ENCODE measurements around the gene HSD11B1L. TPM values are rescaled to one million over a fixed set of nuclear protein-coding genes. Genes with fewer than 3 reads are reported as not detected.

HSD11B1L gene
- total and polyA plus RNA-seq, 2 donors (not counting 1 experiment from before 2014, with no cell fraction given), result 1.8 to 4.6 TPM

- Mint-ChIP-seq H3K9me3 (ENCODE audit: insufficient read depth) (no peaks in the 10 kb centered on the region), H3K4me1 (peaks cover 27% of the 10 kb centered on the region), H3K27me3 (no peaks in the 10 kb centered on the region), H3K27ac (peak overlapping the region; percentile 90), H3K4me3 (peak overlapping the region; percentile 95)
- Histone ChIP-seq H2AFZ (ENCODE audit: insufficient read depth, low read depth, low read length, poor library complexity, severe bottlenecking) (no peak overlapping the region), H3K4me2 (replicated peaks; ENCODE audit: low read depth, low read length, poor library complexity, severe bottlenecking) (peak overlapping the region; percentile 94), H4K20me1 (ENCODE audit: control insufficient read depth, insufficient read depth, low read length, poor library complexity, severe bottlenecking) (peaks cover 30% of the 10 kb centered on the region), H3K4me1 (ENCODE audit: control insufficient read depth in 2 of 2, insufficient read depth in 2 of 2, low read length in 2 of 2) (peaks cover 12 to 26% of the 10 kb centered on the region in 2 donors), H3K27ac (ENCODE audit: low read length in 2 of 2) (peak overlapping the region in 1 of 2 donors; percentile 98), H3K36me3 (replicated peaks in 1 of 2; ENCODE audit: control extremely low read depth in 1 of 2, control insufficient read depth in 1 of 2, extremely low read depth in 1 of 2, insufficient read depth in 2 of 2, low read length in 1 of 2) (peaks cover 0 to 9% of the 10 kb centered on the region in 2 experiments), H3K27me3 (replicated peaks in 1 of 4; ENCODE audit: control extremely low read depth in 1 of 4, control insufficient read depth in 3 of 4, insufficient read depth in 4 of 4, low read length in 3 of 4) (no peaks in the 10 kb centered on the region), H3K4me3 (ENCODE audit: control extremely low read depth in 1 of 5, extremely low read depth in 1 of 5, insufficient read depth in 1 of 5, low read depth in 2 of 5, low read length in 4 of 5) (peak overlapping the region; percentile 72 to 95 (median 84)), H3K9me3 (ENCODE audit: control extremely low read depth in 1 of 3, control insufficient read depth in 2 of 3, insufficient read depth in 1 of 3, low read length in 2 of 3) (peaks cover 0 to 8% (median 0%) of the 10 kb centered on the region in 3 donors), H3K9ac (ENCODE audit: low read length) (peak overlapping the region; percentile 92), H3K79me2 (ENCODE audit: control insufficient read depth, insufficient read depth, low read length) (peaks cover 47% of the 10 kb centered on the region)
- 37% methylated on average over 9 of the region's 11 CpGs for WGBS (ENCODE audit: insufficient coverage)
- no peak for TF ChIP-seq EZH2 (IDR thresholded peaks at IDR 0.05; ENCODE audit: borderline replicate concordance, insufficient read depth, low read depth, low read length, poor library complexity, severe bottlenecking)
- no peak for TF ChIP-seq CTCF (IDR thresholded peaks at IDR 0.05)
- ATAC-seq (ENCODE audit: low read depth), result no peak
- CTCF ChIA-PET, result interaction anchor here (0.6 to 4.2 kb wide), 2 partner anchors 28 to 32 kb away, joined by 3 to 31 read pairs; partner anchors contain the start of gene RPL36
- intact Hi-C loops (cut with micrococcal nuclease), result no loop called here
- DNase-seq, result peak; percentile 40
- POLR2A ChIA-PET, result interaction anchor here (1.3 to 2.4 kb wide), 2 partner anchors 29 to 32 kb away, joined by 5 to 10 read pairs; partner anchors contain the start of gene RPL36
These were observed 37.9 kb downstream of the HSD11B1L start for GRCh38 chr19:5718579-5719273.
